Endothelial cell of umbilical vein (primary cell): Measurements from ENCODE around the gene NEAT1.

ENCODE experiments used
- CTCF ChIP-seq, 2 donors: IDR thresholded peaks; 1 replicate in 1 of 2; 2 replicates in 1 of 2; pipeline ENCODE4 v1.5.1; 2011; ENCODE audit warnings: low read length in 2 of 2, mild to moderate bottlenecking in 2 of 2, moderate library complexity in 2 of 2, control low read depth in 1 of 2, inconsistent platforms in 1 of 2, low read depth in 1 of 2; ENCODE audit not compliant: insufficient read depth in 1 of 2; ENCODE audit errors: extremely low read depth in 1 of 2
- EZH2 ChIP-seq: IDR thresholded peaks from 2 replicates; pipeline ENCODE4 v1.6.1; 2012; ENCODE audit warnings: borderline replicate concordance, low read depth, mild to moderate bottlenecking, moderate library complexity, low read length, inconsistent platforms; ENCODE audit not compliant: severe bottlenecking
- MAX ChIP-seq: IDR thresholded peaks from 2 replicates; pipeline ENCODE4 v1.6.1; 2011; ENCODE audit not compliant: insufficient read depth, insufficient read length
- POLR2A ChIP-seq: IDR thresholded peaks from 2 replicates; pipeline ENCODE4 v1.6.1; 2012; ENCODE audit warnings: low read depth, mild to moderate bottlenecking, control low read depth, low read length

- no peak for TF ChIP-seq CTCF (IDR thresholded peaks at IDR 0.05; ENCODE audit: extremely low read depth in 1 of 2, insufficient read depth in 1 of 2, low read depth in 1 of 2, low read length in 2 of 2)
- TF ChIP-seq POLR2A = no peak
- no peak for TF ChIP-seq MAX
- no peak for TF ChIP-seq EZH2
These were observed 12.9 kb downstream of the NEAT1 start for GRCh38 chr11:65435411-65435931.
